HepG2 (cell line): Measurements from ENCODE around the gene PKD2L1. TPM values are rescaled to one million over a fixed set of nuclear protein-coding genes. Genes with fewer than 3 reads are reported as not detected.

Experiments
- CSRNP1 ChIP-seq: sonication (generic); formaldehyde crosslinking; IDR thresholded peaks from 2 replicates; pipeline ENCODE4 v1.8.1; 2023; ENCODE audit warnings: mild to moderate bottlenecking, missing genetic modification reagents
- HNRNPUL1 ChIP-seq: fragments of 200-400 bp; formaldehyde crosslinking; IDR thresholded peaks from 2 replicates; pipeline ENCODE4 v1.6.1; 2017; ENCODE audit warnings: low read depth, mild to moderate bottlenecking, low read length, moderate library complexity
- HOMEZ ChIP-seq: IDR thresholded peaks from 2 replicates; pipeline ENCODE4 v1.6.1; 2016; ENCODE audit warnings: low read depth
- MEIS1 ChIP-seq: sonication (generic); formaldehyde crosslinking; IDR thresholded peaks from 2 replicates; pipeline ENCODE4 v1.9.0; 2021; ENCODE audit warnings: mild to moderate bottlenecking, missing genetic modification reagents, moderate library complexity, borderline replicate concordance
- PBX3 ChIP-seq: sonication (generic); formaldehyde crosslinking; IDR thresholded peaks from 2 replicates; pipeline ENCODE4 v1.8.1; 2023; ENCODE audit warnings: missing genetic modification reagents, inconsistent platforms, borderline replicate concordance
- RARG ChIP-seq: sonication (generic); formaldehyde crosslinking; IDR thresholded peaks from 2 replicates; pipeline ENCODE4 v1.4.0; 2020; ENCODE audit warnings: low read depth, mild to moderate bottlenecking, missing genetic modification reagents
- SMAD9 ChIP-seq: sonication (generic); formaldehyde crosslinking; IDR thresholded peaks from 2 replicates; pipeline ENCODE4 v1.5.1; 2020; ENCODE audit warnings: mild to moderate bottlenecking, missing genetic modification reagents
- SUZ12 ChIP-seq: fragments of 150-350 bp; IDR thresholded peaks from 2 replicates; pipeline ENCODE4 v1.6.1; 2014; ENCODE audit warnings: low read depth, low read length
- TAF15 ChIP-seq: fragments of 200-400 bp; formaldehyde crosslinking; IDR thresholded peaks from one replicate; pipeline ENCODE4 v1.6.1; 2018; ENCODE audit warnings: mild to moderate bottlenecking, low read depth, low read length; ENCODE audit not compliant: poor library complexity, severe bottlenecking
- UBTF ChIP-seq: sonication (generic); formaldehyde crosslinking; IDR thresholded peaks from 2 replicates; pipeline ENCODE4 v1.4.0; 2020; ENCODE audit warnings: mild to moderate bottlenecking, missing genetic modification reagents
- ZFY ChIP-seq: sonication (generic); formaldehyde crosslinking; IDR thresholded peaks from 2 replicates; pipeline ENCODE4 v1.4.0; 2020; ENCODE audit warnings: missing genetic modification reagents
- ZGPAT ChIP-seq: IDR thresholded peaks from 2 replicates; pipeline ENCODE4 v1.6.1; 2016; ENCODE audit warnings: mild to moderate bottlenecking
- ZNF326 ChIP-seq: sonication (generic); formaldehyde crosslinking; IDR thresholded peaks from 2 replicates; pipeline ENCODE4 v1.4.0; 2020; ENCODE audit warnings: missing genetic modification reagents, borderline replicate concordance
- ZNF451 ChIP-seq: sonication (generic); formaldehyde crosslinking; IDR thresholded peaks from 2 replicates; pipeline ENCODE4 v1.5.0; 2020; ENCODE audit warnings: mild to moderate bottlenecking, missing genetic modification reagents
- polyA plus RNA-seq, 8 experiments: library from polyadenylated mRNA; depleted of rRNA in 3 of 8; stranded (reverse) in 7 of 8; unstranded in 1 of 8; fragments of >200 nt; fragmentation: Illumina TruSeq in 4 of 8; extraction: Trizol in 4 of 8; gene quantifications; 2 replicates each; pipeline versions ENCODE4 v1.2.1 to v1.2.3, GENCODE V29; 2011 to 2016; ENCODE audit warnings: low read depth in 4 of 8, missing spikeins in 1 of 8, mixed read lengths in 1 of 8; ENCODE audit not compliant: insufficient read depth in 1 of 8
- total RNA-seq, 5 experiments: library from RNA; depleted of rRNA; stranded (reverse); fragments of >200 nt; fragmentation: Illumina TruSeq; extraction: Trizol; gene quantifications; 2 replicates each; pipeline ENCODE4 v1.2.3, GENCODE V29; 2016; ENCODE audit warnings: low read depth in 1 of 5
- TF ChIP-seq, protein P1 (sequence below): sonication (generic); formaldehyde crosslinking; IDR thresholded peaks from 2 replicates; pipeline ENCODE4 v1.8.0; 2022; ENCODE audit warnings: low read depth, missing genetic modification reagents
- TF ChIP-seq, protein P2 (sequence below): sonication (generic); formaldehyde crosslinking; IDR thresholded peaks from 2 replicates; pipeline ENCODE4 v1.4.0; 2020; ENCODE audit warnings: missing genetic modification reagents

The PKD2L1 gene
- total and polyA plus RNA-seq, 2 of the 13 experiments (the other 11 are each of a cell fraction or from before 2014, with no cell fraction given) = 0.07 to 0.15 TPM

- TF ChIP-seq ZNF451 (CRISPR knock-in tag) (peak; percentile 76; the same call in 1 of the 2 replicates), HNRNPUL1 (no peak), ZFY (CRISPR knock-in tag) (peak; percentile 29), PBX3 (CRISPR knock-in tag) (no peak), MEIS1 (CRISPR knock-in tag) (no peak), HOMEZ (no peak), ZGPAT (peak; percentile 52; the same call in 1 of the 2 replicates), RARG (CRISPR knock-in tag) (no peak), SUZ12 (no peak), TAF15 (no peak), CSRNP1 (CRISPR knock-in tag) (0 out of 2 replicates have a peak, but pooled peaks have one; percentile 66), SMAD9 (no peak), ZNF326 (no peak), UBTF (CRISPR knock-in tag) (peak; percentile 82)
- TF ChIP-seq, protein P1, sequence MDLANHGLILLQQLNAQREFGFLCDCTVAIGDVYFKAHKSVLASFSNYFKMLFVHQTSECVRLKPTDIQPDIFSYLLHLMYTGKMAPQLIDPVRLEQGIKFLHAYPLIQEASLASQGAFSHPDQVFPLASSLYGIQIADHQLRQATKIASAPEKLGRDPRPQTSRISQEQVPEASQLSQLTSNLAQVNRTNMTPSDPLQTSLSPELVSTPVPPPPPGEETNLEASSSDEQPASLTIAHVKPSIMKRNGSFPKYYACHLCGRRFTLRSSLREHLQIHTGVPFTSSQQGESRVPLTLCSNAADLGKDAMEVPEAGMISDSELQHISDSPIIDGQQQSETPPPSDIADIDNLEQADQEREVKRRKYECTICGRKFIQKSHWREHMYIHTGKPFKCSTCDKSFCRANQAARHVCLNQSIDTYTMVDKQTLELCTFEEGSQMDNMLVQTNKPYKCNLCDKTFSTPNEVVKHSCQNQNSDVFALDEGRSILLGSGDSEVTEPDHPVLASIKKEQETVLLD = no peak
- TF ChIP-seq, protein P2, sequence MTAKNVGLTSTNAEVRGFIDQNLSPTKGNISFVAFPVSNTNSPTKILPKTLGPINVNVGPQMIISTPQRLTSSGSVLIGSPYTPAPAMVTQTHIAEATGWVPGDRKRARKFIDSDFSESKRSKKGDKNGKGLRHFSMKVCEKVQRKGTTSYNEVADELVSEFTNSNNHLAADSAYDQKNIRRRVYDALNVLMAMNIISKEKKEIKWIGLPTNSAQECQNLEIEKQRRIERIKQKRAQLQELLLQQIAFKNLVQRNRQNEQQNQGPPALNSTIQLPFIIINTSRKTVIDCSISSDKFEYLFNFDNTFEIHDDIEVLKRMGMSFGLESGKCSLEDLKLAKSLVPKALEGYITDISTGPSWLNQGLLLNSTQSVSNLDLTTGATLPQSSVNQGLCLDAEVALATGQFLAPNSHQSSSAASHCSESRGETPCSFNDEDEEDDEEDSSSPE = no peak
Measured at GRCh38 chr10:100340948-100341847, 11.2 kb upstream of the PKD2L1 start (continued).
